K562 (cell line): Measurements from ENCODE around the gene OR6P1. TPM values are rescaled to one million over a fixed set of nuclear protein-coding genes. Genes with fewer than 3 reads are reported as not detected.

Experiments used
- ATAC-seq: fragments of 200-7000 bp; cut with Tn5 transposase; 3 replicates; pipeline ENCODE4 v1.9.1; 2020; ENCODE audit warnings: moderate library complexity
- BruUV-seq: library from RNA; stranded (reverse); fragments of 400-500 nt; replicated peaks from 2 replicates; lab custom pipeline; 2021; lab: Mats Ljungman, UMichigan
- CTCF ChIA-PET: fragments of 300-600 bp; formaldehyde crosslinking; extraction: SDS; loops from one replicate; lab custom pipeline; 2021; ENCODE audit warnings: low intra/inter-chr PET ratio; lab: Yijun Ruan, JAX
- POLR2A ChIA-PET: fragments of 300-600, 350-650 bp; sonication (Branson Sonifier 250); formaldehyde crosslinking; extraction: SDS; loops from one replicate; lab custom pipeline; 2021; ENCODE audit warnings: antibody characterized with exemption, inconsistent platforms; lab: Yijun Ruan, JAX
- DNase-seq, 4 experiments: peaks; one replicate each; pipeline versions ENCODE4 v3.0.0 to v3.0.0-alpha.2; 2011 to 2018; ENCODE audit warnings: low spot score in 3 of 4, mixed read lengths in 3 of 4; ENCODE audit errors: extremely low read depth in 1 of 4
- FAIRE-seq: peaks from 2 replicates; lab custom pipeline; 2011; peaks lifted over from hg19 to GRCh38; lab: Jason Lieb, UNC
- H2AFZ ChIP-seq: 2 replicates; pipeline ENCODE4 v1.6.0; 2011; ENCODE audit warnings: low read depth, low read length, control low read depth, inconsistent platforms
- H3K27ac ChIP-seq: fragments of 200-600 bp; 3 replicates; pipeline ENCODE4 v1.8.0; 2011; ENCODE audit warnings: low read depth, mild to moderate bottlenecking, control low read depth, inconsistent platforms, low read length, moderate library complexity, mixed read lengths; ENCODE audit errors: extremely low read depth
- H3K27me3 ChIP-seq, 2 experiments: fragments of 300-600 bp in 1 of 2; 2 replicates in 1 of 2; 3 replicates in 1 of 2; pipeline versions ENCODE4 v1.6.0 to v1.8.0; 2011; ENCODE audit warnings: inconsistent platforms in 2 of 2, low read length in 2 of 2, mild to moderate bottlenecking in 1 of 2, mixed read lengths in 1 of 2, moderate library complexity in 1 of 2; ENCODE audit not compliant: control insufficient read depth in 2 of 2, insufficient read depth in 2 of 2
- H3K36me3 ChIP-seq: fragments of 300-600 bp; 3 replicates; pipeline ENCODE4 v1.8.0; 2011; ENCODE audit warnings: mild to moderate bottlenecking, low read length, inconsistent platforms; ENCODE audit not compliant: control insufficient read depth, insufficient read depth
- H3K4me1 ChIP-seq, 2 experiments: fragments of 200-600 bp in 1 of 2; replicated peaks in 1 of 2; 2 replicates in 1 of 2; 3 replicates in 1 of 2; pipeline versions ENCODE4 v1.5.1 to v1.8.0; 2011; ENCODE audit warnings: inconsistent platforms in 2 of 2, low read length in 2 of 2, mild to moderate bottlenecking in 1 of 2, mixed read lengths in 1 of 2, moderate library complexity in 1 of 2; ENCODE audit not compliant: control insufficient read depth in 2 of 2, insufficient read depth in 2 of 2
- H3K4me2 ChIP-seq: 2 replicates; pipeline ENCODE4 v1.6.1; 2011; ENCODE audit warnings: low read length, control low read depth, inconsistent platforms, mixed read lengths; ENCODE audit not compliant: insufficient read depth
- H3K4me3 ChIP-seq: fragments of 200-600 bp; sonication (generic), shearing (Covaris generic); 2 replicates; pipeline ENCODE4 v1.5.1; 2016; ENCODE audit warnings: control low read depth, inconsistent platforms
- H3K79me2 ChIP-seq: fragments of 200-600 bp; 3 replicates; pipeline ENCODE4 v1.8.0; 2011; ENCODE audit warnings: low read length, inconsistent platforms; ENCODE audit not compliant: control insufficient read depth, insufficient read depth
- H3K9ac ChIP-seq, 2 experiments: 2 replicates each; pipeline versions ENCODE4 v1.6.0 to v1.6.1; 2011; ENCODE audit warnings: low read depth in 2 of 2, low read length in 2 of 2, control low read depth in 1 of 2, inconsistent platforms in 1 of 2, mild to moderate bottlenecking in 1 of 2, mixed read lengths in 1 of 2; ENCODE audit not compliant: insufficient read depth in 1 of 2
- H3K9me1 ChIP-seq: one replicate; pipeline ENCODE4 v1.6.0; 2011; ENCODE audit warnings: inconsistent platforms, mild to moderate bottlenecking, low read length, moderate library complexity; ENCODE audit not compliant: control insufficient read depth, insufficient read depth
- H3K9me3 ChIP-seq: replicated peaks from 2 replicates; pipeline ENCODE4 v1.5.1; 2011; ENCODE audit warnings: low read depth, low read length, inconsistent platforms; ENCODE audit not compliant: control insufficient read depth, insufficient read depth
- H4K20me1 ChIP-seq: replicated peaks from 2 replicates; pipeline ENCODE4 v1.6.1; 2011; ENCODE audit warnings: low read length, inconsistent platforms, mixed read lengths; ENCODE audit not compliant: control insufficient read depth, insufficient read depth
- C11orf30 ChIP-seq: fragments of 450-650 bp; IDR thresholded peaks from 2 replicates; pipeline ENCODE4 v1.6.1; 2016; ENCODE audit warnings: low read depth, mild to moderate bottlenecking
- WGBS: fragments of 100-300 bp; shearing (Covaris generic); methylation state at CpG from one replicate; pipeline ENCODE4 v1.1.6; 2016; ENCODE audit warnings: low coverage, mixed read lengths; ENCODE audit not compliant: insufficient coverage; ENCODE audit errors: missing lambda C conversion rate; 5-methylcytosine and 5-hydroxymethylcytosine counted together
- in situ Hi-C: fragments of 300-500 bp; cut with MboI; formaldehyde crosslinking; loops from 4 replicates; pipeline ENCODE4 v1.15.0; 2018; ENCODE audit warnings: inconsistent platforms, mixed read lengths
- intact Hi-C: fragments of 100-400 bp; cut with micrococcal nuclease; formaldehyde crosslinking; loops from 2 replicates; pipeline ENCODE4 v1.14.2; 2022
- polyA plus RNA-seq, 8 experiments: library from polyadenylated mRNA; depleted of rRNA in 4 of 8; stranded (reverse) in 5 of 8; unstranded in 3 of 8; fragments of >200 nt; fragmentation: Nextera tagmentation in 2 of 8; fragmentation: Illumina TruSeq in 1 of 8; extraction: Ambion mirVana in 2 of 8; extraction: Trizol in 1 of 8; gene quantifications; 2 replicates each; pipeline versions ENCODE4 v1.2.1 to v1.2.3, GENCODE V29; 2011 to 2014; ENCODE audit warnings: inconsistent platforms in 1 of 8, missing spikeins in 1 of 8
- total RNA-seq, 7 experiments: library from RNA; depleted of rRNA in 6 of 7; stranded (reverse); fragments of >200 nt in 6 of 7; fragmentation: Illumina TruSeq in 2 of 7; extraction: Trizol in 2 of 7; gene quantifications; 2 replicates each; pipeline versions ENCODE4 v1.2.1 to v1.2.3, GENCODE V29; 2011 to 2021; ENCODE audit warnings: low replicate concordance in 1 of 7
- TF ChIP-seq, protein P1 (sequence below): fragments of 450-650 bp; IDR thresholded peaks from 2 replicates; pipeline ENCODE4 v1.6.1; 2017; ENCODE audit warnings: antibody characterized with exemption
- TF ChIP-seq, protein P2 (sequence below): fragments of 250-450 bp; sonication (Bioruptor Pico); IDR thresholded peaks from 2 replicates; pipeline ENCODE4 v1.5.0; 2021

The OR6P1 gene
- total and polyA plus RNA-seq, 9 of the 15 experiments (the other 6 are each of a cell fraction or from before 2014, with no cell fraction given) = not detected

DNA sequence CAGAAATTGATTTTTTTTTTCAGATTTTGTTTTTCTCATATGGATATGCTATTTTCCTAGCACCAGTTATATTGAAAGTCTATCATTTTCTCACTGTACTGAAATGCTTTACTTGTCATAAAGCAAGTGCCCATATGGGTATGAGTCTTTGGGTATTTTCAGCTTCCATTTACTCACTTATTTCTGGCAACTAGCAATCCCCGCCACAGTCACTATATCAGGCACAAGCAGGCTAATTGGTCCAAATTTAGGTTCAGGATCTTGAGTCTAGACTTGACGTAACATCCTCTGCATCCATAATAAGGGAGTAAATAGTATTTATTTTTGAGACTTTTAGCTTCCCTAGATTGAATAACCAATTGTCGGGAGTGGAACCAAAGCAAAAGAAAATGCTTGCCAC, 7.2 kb upstream of the OR6P1 start:
- H2AFZ ChIP-seq = no peak overlapping the region
- TF ChIP-seq, protein P1, sequence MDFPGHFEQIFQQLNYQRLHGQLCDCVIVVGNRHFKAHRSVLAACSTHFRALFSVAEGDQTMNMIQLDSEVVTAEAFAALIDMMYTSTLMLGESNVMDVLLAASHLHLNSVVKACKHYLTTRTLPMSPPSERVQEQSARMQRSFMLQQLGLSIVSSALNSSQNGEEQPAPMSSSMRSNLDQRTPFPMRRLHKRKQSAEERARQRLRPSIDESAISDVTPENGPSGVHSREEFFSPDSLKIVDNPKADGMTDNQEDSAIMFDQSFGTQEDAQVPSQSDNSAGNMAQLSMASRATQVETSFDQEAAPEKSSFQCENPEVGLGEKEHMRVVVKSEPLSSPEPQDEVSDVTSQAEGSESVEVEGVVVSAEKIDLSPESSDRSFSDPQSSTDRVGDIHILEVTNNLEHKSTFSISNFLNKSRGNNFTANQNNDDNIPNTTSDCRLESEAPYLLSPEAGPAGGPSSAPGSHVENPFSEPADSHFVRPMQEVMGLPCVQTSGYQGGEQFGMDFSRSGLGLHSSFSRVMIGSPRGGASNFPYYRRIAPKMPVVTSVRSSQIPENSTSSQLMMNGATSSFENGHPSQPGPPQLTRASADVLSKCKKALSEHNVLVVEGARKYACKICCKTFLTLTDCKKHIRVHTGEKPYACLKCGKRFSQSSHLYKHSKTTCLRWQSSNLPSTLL = no peak
- TF ChIP-seq C11orf30 = no peak
- H3K27ac ChIP-seq = no peak overlapping the region
- DNase-seq = no peak
- CTCF ChIA-PET = no interaction called here
- H3K9me3 ChIP-seq = no peaks in the 10 kb centered on the region
- BruUV-seq = no TSS peak
- in situ Hi-C loops = no loop called here
- FAIRE-seq = no peak
- ATAC-seq = no peak
- POLR2A ChIA-PET = interaction anchor here (0.8 kb wide), 1 partner anchor 19 kb away, joined by 3 read pairs; no protein-coding TSS in a partner anchor
- H3K9ac ChIP-seq = no peak overlapping the region
- intact Hi-C loops = no loop called here
- H3K4me1 ChIP-seq = no peaks in the 10 kb centered on the region
- no peaks in the 10 kb centered on the region for H3K9me1 ChIP-seq
- no peak overlapping the region for H3K4me3 ChIP-seq
- no peak overlapping the region for H3K4me2 ChIP-seq
- H3K36me3 ChIP-seq = no peaks in the 10 kb centered on the region
- H4K20me1 ChIP-seq = no peaks in the 10 kb centered on the region
- WGBS = 0% methylated on average over 3 of the region's 3 CpGs
- no peaks in the 10 kb centered on the region; a peak in 1 of 5 replicates for H3K27me3 ChIP-seq
- H3K79me2 ChIP-seq = no peaks in the 10 kb centered on the region

DNA sequence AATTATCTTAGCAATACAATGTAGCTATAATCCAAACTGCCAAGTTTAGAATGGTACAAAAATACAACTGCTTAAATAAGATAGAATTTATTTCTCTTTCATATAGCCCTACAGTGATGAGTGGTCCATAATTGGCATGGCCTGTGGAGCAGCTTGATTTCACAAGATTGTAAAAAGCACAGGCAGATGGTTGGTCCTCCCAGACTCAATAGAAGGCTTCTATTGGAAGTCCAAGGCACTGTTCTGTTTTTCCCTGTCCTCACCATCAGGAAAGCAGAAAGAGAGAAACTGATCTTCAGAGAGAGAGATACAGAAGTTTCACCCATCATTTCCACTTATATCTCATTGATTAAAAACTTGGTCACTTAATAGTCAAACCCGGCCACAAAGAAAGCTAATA, 1.8 kb upstream of the OR6P1 start:
- WGBS = 0% methylated on average over 1 of the region's 1 CpG
- ATAC-seq (no peak), DNase-seq (no peak), FAIRE-seq (no peak)
- intact Hi-C loops (no loop called here), in situ Hi-C loops (no loop called here)
- POLR2A ChIA-PET = no interaction called here
- Histone ChIP-seq H3K79me2 (no peaks in the 10 kb centered on the region), H3K4me1 (no peaks in the 10 kb centered on the region), H2AFZ (no peak overlapping the region), H3K9me1 (no peaks in the 10 kb centered on the region), H3K36me3 (no peaks in the 10 kb centered on the region), H3K9me3 (no peaks in the 10 kb centered on the region), H3K27me3 (no peaks in the 10 kb centered on the region; a peak in 1 of 5 replicates), H3K27ac (no peak overlapping the region), H4K20me1 (no peaks in the 10 kb centered on the region), H3K9ac (no peak overlapping the region), H3K4me2 (no peak overlapping the region), H3K4me3 (no peak overlapping the region)
- TF ChIP-seq, protein P2, sequence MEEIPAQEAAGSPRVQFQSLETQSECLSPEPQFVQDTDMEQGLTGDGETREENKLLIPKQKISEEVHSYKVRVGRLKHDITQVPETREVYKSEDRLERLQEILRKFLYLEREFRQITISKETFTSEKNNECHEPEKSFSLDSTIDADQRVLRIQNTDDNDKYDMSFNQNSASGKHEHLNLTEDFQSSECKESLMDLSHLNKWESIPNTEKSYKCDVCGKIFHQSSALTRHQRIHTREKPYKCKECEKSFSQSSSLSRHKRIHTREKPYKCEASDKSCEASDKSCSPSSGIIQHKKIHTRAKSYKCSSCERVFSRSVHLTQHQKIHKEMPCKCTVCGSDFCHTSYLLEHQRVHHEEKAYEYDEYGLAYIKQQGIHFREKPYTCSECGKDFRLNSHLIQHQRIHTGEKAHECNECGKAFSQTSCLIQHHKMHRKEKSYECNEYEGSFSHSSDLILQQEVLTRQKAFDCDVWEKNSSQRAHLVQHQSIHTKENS (CRISPR knock-in tag) = no peak
- BruUV-seq = no TSS peak
- CTCF ChIA-PET = no interaction called here
